Astrocyte of the spinal cord (primary cell): ENCODE data around the gene INHA.

Experiments used
- DNase-seq: peaks from one replicate; pipeline ENCODE4 v3.0.0; 2011; ENCODE audit warnings: low read depth, low spot score
- H3K4me3 ChIP-seq: 2 replicates; pipeline ENCODE4 v1.5.1; 2011; ENCODE audit warnings: low read depth, mild to moderate bottlenecking, low read length, moderate library complexity
- CTCF ChIP-seq: IDR thresholded peaks from 2 replicates; pipeline ENCODE4 v1.5.1; 2012; ENCODE audit warnings: low read depth, mild to moderate bottlenecking, low read length, inconsistent platforms
- in situ Hi-C: cut with HindIII; loops from 2 replicates; pipeline ENCODE4 v1.10.0; 2017; ENCODE audit warnings: low sequenced_read_pairs

The INHA gene

GRCh38 chr2:219553168-219553417 is 19.0 kb upstream of the INHA start:
- no peak for DNase-seq
- H3K4me3 ChIP-seq: peak overlapping the region; percentile 7
- in situ Hi-C loops: no loop called here
- TF ChIP-seq CTCF: no peak

DNA sequence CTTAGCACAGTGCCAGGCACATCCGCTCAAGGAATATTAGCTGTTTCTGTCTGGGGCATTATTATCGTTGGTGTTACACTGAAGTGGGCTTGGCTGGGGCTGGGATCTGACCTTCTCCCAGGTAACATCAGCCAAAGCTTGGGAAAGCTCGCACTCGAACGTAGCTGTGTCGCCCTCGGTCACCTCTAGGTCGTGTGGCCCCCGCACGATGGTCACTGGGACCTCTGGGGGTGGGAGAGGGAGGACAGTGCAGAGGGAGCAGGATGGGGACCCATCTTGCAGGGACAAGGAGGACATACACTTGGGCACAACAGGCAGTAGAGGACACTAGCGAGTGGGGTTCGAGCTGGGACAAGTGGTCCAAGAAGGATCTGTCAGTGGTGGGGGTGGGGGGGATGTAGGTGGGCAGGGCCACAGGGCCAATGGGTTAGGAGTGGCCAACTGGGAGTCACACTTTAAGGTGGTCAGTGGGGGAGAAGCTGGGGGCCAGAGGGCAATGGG is 18.6 kb upstream of the INHA start:
- H3K4me3 ChIP-seq: no peak overlapping the region
- no peak for TF ChIP-seq CTCF
- in situ Hi-C loops: no loop called here
- DNase-seq: no peak

DNA sequence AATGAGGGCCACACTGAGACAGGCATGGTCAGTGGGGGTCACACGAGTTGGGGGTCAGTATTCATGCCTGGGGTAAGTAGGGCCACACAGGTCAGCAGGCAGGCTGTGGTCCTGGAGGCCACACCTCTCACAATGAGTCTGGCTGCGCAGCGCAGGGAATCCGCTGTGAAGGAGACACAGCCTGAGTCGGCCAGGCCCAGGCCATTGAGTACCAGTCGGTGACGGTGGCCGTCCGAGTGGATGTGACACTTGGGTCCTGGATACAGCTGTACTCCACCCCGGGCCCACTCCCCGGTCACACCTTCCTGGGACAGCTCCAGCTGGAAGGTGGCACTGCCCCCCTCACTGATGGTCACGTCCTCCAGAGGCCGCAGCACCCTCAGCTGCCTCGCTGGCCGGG is 17.8 kb upstream of the INHA start:
- no peak for TF ChIP-seq CTCF
- in situ Hi-C loops: no loop called here
- H3K4me3 ChIP-seq: no peak overlapping the region
- no peak for DNase-seq

DNA sequence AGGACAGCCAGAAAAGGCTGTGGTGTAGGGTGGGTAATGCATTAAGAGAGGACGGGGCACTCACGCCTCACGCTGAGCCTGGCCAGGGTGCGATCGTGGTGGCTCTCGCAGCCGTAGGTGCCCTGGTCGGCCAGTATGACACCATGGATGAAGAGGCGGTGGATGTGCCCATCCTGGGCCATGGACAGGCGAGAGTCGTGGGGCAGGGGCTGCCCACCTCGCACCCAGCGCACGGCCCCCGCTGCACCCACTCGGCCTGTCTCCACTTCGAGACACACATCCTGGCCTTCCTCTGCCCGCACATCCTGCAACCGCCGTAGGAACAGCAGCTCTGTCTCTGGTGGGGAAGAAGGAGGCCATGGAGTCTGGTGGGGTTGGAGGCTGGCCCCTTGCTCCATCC is 16.2 kb upstream of the INHA start:
- no peak for DNase-seq
- in situ Hi-C loops: no loop called here

GRCh38 chr2:219556413-219556812 is 15.7 kb upstream of the INHA start:
- DNase-seq: no peak
- no peak overlapping the region for H3K4me3 ChIP-seq
- in situ Hi-C loops: no loop called here
- no peak for TF ChIP-seq CTCF

More for the DNA sequence above, 16.2 kb upstream of the INHA start:
- H3K4me3 ChIP-seq: no peak overlapping the region
- TF ChIP-seq CTCF: no peak

GRCh38 chr2:219557320-219557719 is 14.8 kb upstream of the INHA start:
- DNase-seq: no peak
- no peak for TF ChIP-seq CTCF
- in situ Hi-C loops: no loop called here
- no peak overlapping the region for H3K4me3 ChIP-seq
